ENCODE measurements around the gene USP37. TPM values are rescaled to one million over a fixed set of nuclear protein-coding genes. Genes with fewer than 3 reads are reported as not detected.
A peak's percentile ranks its signal among the peaks of the same experiment; 100 is the strongest.

The USP37 gene
- total and polyA plus RNA-seq, 2 of the 13 experiments (the other 11 are each of a cell fraction or from before 2014, with no cell fraction given) = 6.5 to 30.6 TPM

DNA sequence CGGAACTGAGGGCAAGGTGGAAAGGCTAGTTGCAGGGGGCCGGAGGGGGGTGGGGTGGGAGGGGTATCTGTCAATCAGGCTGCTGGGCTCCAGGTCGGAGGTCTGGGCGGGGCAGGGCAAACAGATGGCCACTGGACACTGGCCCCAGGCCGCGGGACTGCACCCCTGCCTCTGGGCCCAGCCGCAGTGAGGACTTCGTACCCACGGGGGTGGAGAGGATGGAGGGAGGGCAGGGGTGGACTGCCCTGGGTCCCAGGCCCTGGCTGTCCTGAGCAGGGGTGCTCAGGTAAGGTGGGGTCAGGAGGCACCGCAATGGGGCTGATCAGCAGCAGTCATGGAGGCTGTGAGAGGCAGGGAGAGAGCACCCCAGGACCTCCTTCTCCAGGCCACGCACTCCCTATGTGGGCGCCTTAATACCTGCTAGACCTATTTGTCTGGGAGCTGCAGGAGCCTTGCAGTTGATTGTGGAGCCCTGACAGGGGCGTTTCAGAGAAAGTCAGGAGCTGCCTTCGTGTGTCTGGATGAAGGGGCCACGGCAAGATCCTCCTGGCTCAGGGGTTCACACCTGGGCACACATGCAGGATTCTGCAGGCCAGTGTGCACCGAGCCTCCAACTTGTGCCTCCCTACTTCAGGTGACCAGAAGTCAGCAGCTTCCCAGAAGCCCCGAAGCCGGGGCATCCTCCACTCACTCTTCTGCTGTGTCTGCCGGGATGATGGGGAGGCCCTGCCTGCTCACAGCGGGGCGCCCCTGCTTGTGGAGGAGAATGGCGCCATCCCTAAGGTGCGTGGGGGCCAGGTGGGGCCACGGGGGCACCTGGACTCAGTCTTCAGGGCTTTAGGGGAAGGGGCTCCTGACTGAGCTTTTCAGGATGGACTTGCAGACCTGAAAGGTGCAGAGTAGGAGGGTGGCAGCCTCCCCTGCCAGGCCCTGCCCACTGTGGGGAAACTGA is 166.9 kb downstream of the USP37 start (continued):
- TF ChIP-seq, protein P1, sequence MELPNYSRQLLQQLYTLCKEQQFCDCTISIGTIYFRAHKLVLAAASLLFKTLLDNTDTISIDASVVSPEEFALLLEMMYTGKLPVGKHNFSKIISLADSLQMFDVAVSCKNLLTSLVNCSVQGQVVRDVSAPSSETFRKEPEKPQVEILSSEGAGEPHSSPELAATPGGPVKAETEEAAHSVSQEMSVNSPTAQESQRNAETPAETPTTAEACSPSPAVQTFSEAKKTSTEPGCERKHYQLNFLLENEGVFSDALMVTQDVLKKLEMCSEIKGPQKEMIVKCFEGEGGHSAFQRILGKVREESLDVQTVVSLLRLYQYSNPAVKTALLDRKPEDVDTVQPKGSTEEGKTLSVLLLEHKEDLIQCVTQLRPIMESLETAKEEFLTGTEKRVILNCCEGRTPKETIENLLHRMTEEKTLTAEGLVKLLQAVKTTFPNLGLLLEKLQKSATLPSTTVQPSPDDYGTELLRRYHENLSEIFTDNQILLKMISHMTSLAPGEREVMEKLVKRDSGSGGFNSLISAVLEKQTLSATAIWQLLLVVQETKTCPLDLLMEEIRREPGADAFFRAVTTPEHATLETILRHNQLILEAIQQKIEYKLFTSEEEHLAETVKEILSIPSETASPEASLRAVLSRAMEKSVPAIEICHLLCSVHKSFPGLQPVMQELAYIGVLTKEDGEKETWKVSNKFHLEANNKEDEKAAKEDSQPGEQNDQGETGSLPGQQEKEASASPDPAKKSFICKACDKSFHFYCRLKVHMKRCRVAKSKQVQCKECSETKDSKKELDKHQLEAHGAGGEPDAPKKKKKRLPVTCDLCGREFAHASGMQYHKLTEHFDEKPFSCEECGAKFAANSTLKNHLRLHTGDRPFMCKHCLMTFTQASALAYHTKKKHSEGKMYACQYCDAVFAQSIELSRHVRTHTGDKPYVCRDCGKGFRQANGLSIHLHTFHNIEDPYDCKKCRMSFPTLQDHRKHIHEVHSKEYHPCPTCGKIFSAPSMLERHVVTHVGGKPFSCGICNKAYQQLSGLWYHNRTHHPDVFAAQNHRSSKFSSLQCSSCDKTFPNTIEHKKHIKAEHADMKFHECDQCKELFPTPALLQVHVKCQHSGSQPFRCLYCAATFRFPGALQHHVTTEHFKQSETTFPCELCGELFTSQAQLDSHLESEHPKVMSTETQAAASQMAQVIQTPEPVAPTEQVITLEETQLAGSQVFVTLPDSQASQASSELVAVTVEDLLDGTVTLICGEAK (IDR thresholded peaks at IDR 0.05) = no peak
- TF ChIP-seq, protein P1 (CRISPR knock-in tag; IDR thresholded peaks at IDR 0.05) = peak; percentile 92
- TF ChIP-seq ZBTB8A (CRISPR knock-in tag; IDR thresholded peaks at IDR 0.05; ENCODE audit: borderline replicate concordance, low read depth) (0 out of 2 replicates have a peak, but pooled peaks have one; percentile 34), TP53 (CRISPR knock-in tag; conservative IDR thresholded peaks at IDR 0.05) (no peak), ZNF709 (CRISPR knock-in tag; IDR thresholded peaks at IDR 0.05) (peak; percentile 27; the same call in 1 of the 2 replicates), SALL2 (CRISPR knock-in tag; IDR thresholded peaks at IDR 0.05) (no peak), ZNF337 (CRISPR knock-in tag; IDR thresholded peaks at IDR 0.05; ENCODE audit: borderline replicate concordance, low read depth) (no peak), ZNF670 (CRISPR knock-in tag; IDR thresholded peaks at IDR 0.05; ENCODE audit: borderline replicate concordance) (peak; percentile 69; the same call in 1 of the 2 replicates), ATAD3A (CRISPR knock-in tag; IDR thresholded peaks at IDR 0.05) (no peak), ZNF232 (CRISPR knock-in tag; IDR thresholded peaks at IDR 0.05; ENCODE audit: borderline replicate concordance) (no peak), CENPX (CRISPR knock-in tag; IDR thresholded peaks at IDR 0.05) (no peak), PHB2 (IDR thresholded peaks at IDR 0.05; ENCODE audit: partially characterized antibody) (no peak), ADNP (CRISPR knock-in tag; IDR thresholded peaks at IDR 0.05) (no peak), ZNF605 (CRISPR knock-in tag; IDR thresholded peaks at IDR 0.05) (peak; percentile 21)
- TF ChIP-seq, protein P2, sequence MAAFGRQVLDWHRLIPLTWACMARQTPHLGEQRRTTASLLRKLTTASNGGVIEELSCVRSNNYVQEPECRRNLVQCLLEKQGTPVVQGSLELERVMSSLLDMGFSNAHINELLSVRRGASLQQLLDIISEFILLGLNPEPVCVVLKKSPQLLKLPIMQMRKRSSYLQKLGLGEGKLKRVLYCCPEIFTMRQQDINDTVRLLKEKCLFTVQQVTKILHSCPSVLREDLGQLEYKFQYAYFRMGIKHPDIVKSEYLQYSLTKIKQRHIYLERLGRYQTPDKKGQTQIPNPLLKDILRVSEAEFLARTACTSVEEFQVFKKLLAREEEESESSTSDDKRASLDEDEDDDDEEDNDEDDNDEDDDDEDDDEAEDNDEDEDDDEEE (CRISPR knock-in tag; IDR thresholded peaks at IDR 0.05) = peak; percentile 15; the same call in 1 of the 2 replicates
- TF ChIP-seq, protein P3, sequence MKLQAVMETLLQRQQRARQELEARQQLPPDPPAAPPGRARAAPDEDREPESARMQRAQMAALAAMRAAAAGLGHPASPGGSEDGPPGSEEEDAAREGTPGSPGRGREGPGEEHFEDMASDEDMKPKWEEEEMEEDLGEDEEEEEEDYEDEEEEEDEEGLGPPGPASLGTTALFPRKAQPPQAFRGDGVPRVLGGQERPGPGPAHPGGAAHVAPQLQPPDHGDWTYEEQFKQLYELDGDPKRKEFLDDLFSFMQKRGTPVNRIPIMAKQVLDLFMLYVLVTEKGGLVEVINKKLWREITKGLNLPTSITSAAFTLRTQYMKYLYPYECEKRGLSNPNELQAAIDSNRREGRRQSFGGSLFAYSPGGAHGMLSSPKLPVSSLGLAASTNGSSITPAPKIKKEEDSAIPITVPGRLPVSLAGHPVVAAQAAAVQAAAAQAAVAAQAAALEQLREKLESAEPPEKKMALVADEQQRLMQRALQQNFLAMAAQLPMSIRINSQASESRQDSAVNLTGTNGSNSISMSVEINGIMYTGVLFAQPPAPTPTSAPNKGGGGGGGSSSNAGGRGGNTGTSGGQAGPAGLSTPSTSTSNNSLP (IDR thresholded peaks at IDR 0.05; ENCODE audit: low read depth, low read length) = no peak

Data from HepG2 (cell line).